Activated B cell treated with CpG ODN at 0.5 μM for 24 hours (primary cell): Measurements from ENCODE around the gene NUCKS1. TPM values are rescaled to one million over a fixed set of nuclear protein-coding genes. Genes with fewer than 3 reads are reported as not detected.

ENCODE experiments used
- ATAC-seq: fragments of 200-7000 bp; cut with Tn5 transposase; one replicate; pipeline ENCODE4 v1.10.0; 2021; ENCODE audit warnings: low read depth, mild to moderate bottlenecking, moderate library complexity
- CTCF ChIA-PET: fragments of 350-600 bp; sonication (Branson Sonifier 250); formaldehyde crosslinking; loops from one replicate; lab custom pipeline; 2021; ENCODE audit warnings: antibody characterized with exemption; lab: Charles Lee
- POLR2A ChIA-PET: fragments of 350-600 bp; sonication (Branson Sonifier 250); formaldehyde crosslinking; loops from one replicate; lab custom pipeline; 2021; ENCODE audit warnings: antibody characterized with exemption; lab: Charles Lee
- DNase-seq: peaks from one replicate; pipeline ENCODE4 v3.0.0; 2022
- H3K27ac Mint-ChIP-seq: one replicate; pipeline ENCODE4 v1.8.0; 2020; ENCODE audit warnings: mixed read lengths
- H3K27me3 Mint-ChIP-seq: one replicate; pipeline ENCODE4 v1.8.0; 2021; ENCODE audit warnings: mixed read lengths
- H3K36me3 Mint-ChIP-seq: one replicate; pipeline ENCODE4 v1.8.0; 2021; ENCODE audit warnings: low read depth, mixed read lengths
- H3K4me1 Mint-ChIP-seq: one replicate; pipeline ENCODE4 v1.8.0; 2021; ENCODE audit warnings: mixed read lengths
- H3K4me3 Mint-ChIP-seq: one replicate; pipeline ENCODE4 v1.8.0; 2020; ENCODE audit warnings: mild to moderate bottlenecking, mixed read lengths
- H3K9me3 Mint-ChIP-seq: one replicate; pipeline ENCODE4 v1.8.0; 2020; ENCODE audit warnings: mixed read lengths
- CTCF ChIP-seq: fragments of 200-600 bp; IDR thresholded peaks from one replicate; pipeline ENCODE4 v1.8.0; 2022; ENCODE audit warnings: antibody characterized with exemption, mild to moderate bottlenecking
- intact Hi-C: fragments of 100-400 bp; cut with micrococcal nuclease; formaldehyde crosslinking; loops from one replicate; pipeline ENCODE4 v1.15.1; 2024
- total RNA-seq: library from RNA; stranded (reverse); gene quantifications from 2 replicates; pipeline ENCODE4 v1.2.3, GENCODE V29; 2022

Gene NUCKS1
- total RNA-seq, 1 donor from 2014 or later: 113 TPM

DNA sequence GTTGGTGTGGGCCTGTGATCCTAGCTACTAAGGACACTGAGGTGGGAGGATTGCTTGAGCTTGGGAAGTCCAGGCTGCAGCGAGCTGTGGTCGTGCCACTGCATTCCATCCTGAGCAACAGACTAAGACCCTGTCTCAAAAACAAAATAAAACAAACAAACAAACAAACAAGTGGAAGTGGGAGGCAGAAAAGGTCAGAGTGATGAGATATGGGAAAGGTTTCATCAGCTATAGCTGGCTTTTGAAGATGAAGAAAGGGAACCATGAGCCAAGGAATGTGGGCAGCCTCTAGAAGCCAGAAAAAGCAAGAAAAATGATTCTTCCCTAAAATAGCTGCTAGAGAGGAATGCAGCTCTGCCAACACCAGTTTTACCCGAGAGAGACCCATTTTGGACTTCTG lies 10.6 kb upstream of the NUCKS1 start:
- ChIA-PET POLR2A (interaction anchor here (1.1 to 1.7 kb wide), 3 partner anchors 11 to 31 kb away, joined by 3 to 6 read pairs (median 3); no protein-coding TSS in a partner anchor), CTCF (interaction anchor here (2.2 kb wide), 1 partner anchor 103 kb away, joined by 5 read pairs; no protein-coding TSS in a partner anchor)
- H3K9me3 Mint-ChIP-seq: no peaks in the 10 kb centered on the region
- peaks cover 11% of the 10 kb centered on the region for H3K36me3 Mint-ChIP-seq
- H3K4me3 Mint-ChIP-seq: no peak overlapping the region
- no peaks in the 10 kb centered on the region for H3K27me3 Mint-ChIP-seq
- ATAC-seq (no peak), DNase-seq (no peak)
- TF ChIP-seq CTCF: no peak
- intact Hi-C loops: no loop called here
- no peak overlapping the region for H3K27ac Mint-ChIP-seq
- no peaks in the 10 kb centered on the region for H3K4me1 Mint-ChIP-seq

GRCh38 chr1:205756552-205756951 lies 6.6 kb upstream of the NUCKS1 start:
- DNase-seq (no peak), ATAC-seq (no peak)
- no peak overlapping the region for H3K27ac Mint-ChIP-seq
- H3K36me3 Mint-ChIP-seq: peaks cover 2% of the 10 kb centered on the region
- no peak overlapping the region for H3K4me3 Mint-ChIP-seq
- no peak for TF ChIP-seq CTCF
- no peaks in the 10 kb centered on the region for H3K27me3 Mint-ChIP-seq
- ChIA-PET POLR2A (no interaction called here), CTCF (no interaction called here)
- intact Hi-C loops: no loop called here
- no peaks in the 10 kb centered on the region for H3K4me1 Mint-ChIP-seq
- H3K9me3 Mint-ChIP-seq: no peaks in the 10 kb centered on the region

GRCh38 chr1:205754857-205755256 lies 4.9 kb upstream of the NUCKS1 start:
- ChIA-PET POLR2A (interaction anchor here (0.7 to 1.6 kb wide), 3 partner anchors 11 to 20 kb away, joined by 3 to 11 read pairs (median 3); partner anchors contain the start of gene RAB29), CTCF (no interaction called here)
- no peak for ATAC-seq
- H3K4me1 Mint-ChIP-seq: peaks cover 10% of the 10 kb centered on the region
- DNase-seq: no peak
- H3K9me3 Mint-ChIP-seq: no peaks in the 10 kb centered on the region
- H3K4me3 Mint-ChIP-seq: no peak overlapping the region
- peaks cover 5% of the 10 kb centered on the region for H3K36me3 Mint-ChIP-seq
- H3K27me3 Mint-ChIP-seq: no peaks in the 10 kb centered on the region
- TF ChIP-seq CTCF: no peak
- intact Hi-C loops: no loop called here
- no peak overlapping the region for H3K27ac Mint-ChIP-seq

DNA sequence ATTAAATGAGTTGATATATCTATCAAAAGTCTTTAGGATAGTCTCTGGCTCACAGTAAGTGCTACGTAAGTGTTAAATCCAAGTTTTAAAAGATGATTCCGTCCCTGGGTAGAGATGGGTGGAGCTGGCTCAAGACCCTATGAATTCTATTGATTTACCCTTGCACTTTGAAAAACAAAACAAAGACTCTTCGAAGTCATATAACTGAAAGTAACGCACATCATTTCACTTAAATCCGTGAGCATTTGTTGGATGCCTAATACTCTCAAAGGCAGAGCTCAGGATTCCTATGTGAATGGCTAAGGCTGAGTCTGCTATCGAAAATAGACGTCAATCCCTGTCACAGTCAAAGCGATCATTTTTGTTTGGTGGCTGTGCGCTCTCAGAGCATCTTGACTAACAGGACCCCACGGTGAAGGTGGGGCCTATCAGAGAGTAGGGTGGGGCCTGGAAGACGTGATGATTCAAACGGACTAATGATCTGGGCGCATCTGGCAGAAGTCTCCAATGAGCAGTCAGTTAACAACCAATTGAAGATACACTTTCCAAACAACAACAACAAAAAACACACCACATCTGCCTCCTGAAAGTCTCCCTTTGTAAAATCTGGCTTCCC lies 1.2 kb upstream of the NUCKS1 start:
- peaks cover 36% of the 10 kb centered on the region for H3K4me1 Mint-ChIP-seq
- intact Hi-C loops: no loop called here
- POLR2A ChIA-PET: interaction anchor here (4.7 kb wide), 1 partner anchor 22 kb away, joined by 162 read pairs; the partner anchor contains the start of gene RAB29
- no peak for DNase-seq
- H3K4me3 Mint-ChIP-seq: peak overlapping the region; percentile 96
- no peaks in the 10 kb centered on the region for H3K9me3 Mint-ChIP-seq
- peak overlapping the region; percentile 98 for H3K27ac Mint-ChIP-seq
- no peak for TF ChIP-seq CTCF
- H3K36me3 Mint-ChIP-seq: peaks cover 27% of the 10 kb centered on the region
- H3K27me3 Mint-ChIP-seq: no peaks in the 10 kb centered on the region
- ATAC-seq: no peak
- CTCF ChIA-PET: interaction anchor here (1.0 kb wide), 1 partner anchor 24 kb away, joined by 3 read pairs; the partner anchor contains the start of gene RAB29
